ENCODE measurements around the gene CPED1. TPM values are rescaled to one million over a fixed set of nuclear protein-coding genes. Genes with fewer than 3 reads are reported as not detected.

Gene CPED1
- total RNA-seq, 1 experiment from 2014 or later, result 1.8 TPM

- H3F3A ChIP-seq (ENCODE audit: low read length, unreplicated experiment), result no peaks in the 10 kb centered on the region
- CTCF ChIA-PET, result no interaction called here
- TF ChIP-seq EZH2 (IDR thresholded peaks at IDR 0.05; ENCODE audit: low read length, unreplicated experiment) (no peak), EZH2phosphoT487 (IDR thresholded peaks at IDR 0.05; ENCODE audit: borderline replicate concordance, low read length) (no peak), CTCF (conservative IDR thresholded peaks at IDR 0.05; ENCODE audit: low read depth, low read length) (no peak)
- no peaks in the 10 kb centered on the region for H3K36me3 ChIP-seq (ENCODE audit: low read depth, low read length)
- H3K4me2 ChIP-seq (ENCODE audit: low read length), result no peak overlapping the region
- no peak overlapping the region for H3K27ac ChIP-seq (ENCODE audit: low read length)
- no peak overlapping the region for H2AFZ ChIP-seq (ENCODE audit: low read length)
- H3K79me2 ChIP-seq (ENCODE audit: low read length), result no peaks in the 10 kb centered on the region
- BruUV-seq (replicated peaks), result no TSS peak
- H3K9ac ChIP-seq (ENCODE audit: low read length), result no peak overlapping the region
- DNase-seq (no peak), ATAC-seq (no peak)
- H3K27me3 ChIP-seq (ENCODE audit: low read length), result no peaks in the 10 kb centered on the region
- H3K9me2 ChIP-seq (replicated peaks; ENCODE audit: low read length), result no peaks in the 10 kb centered on the region
- H3K9me3 ChIP-seq (ENCODE audit: low read length), result no peaks in the 10 kb centered on the region
- peaks cover 9% of the 10 kb centered on the region for H3K4me1 ChIP-seq (ENCODE audit: insufficient read depth, low read length)
- intact Hi-C loops (cut with micrococcal nuclease), result no loop called here
- H3K4me3 ChIP-seq (ENCODE audit: low read length), result no peak overlapping the region
- POLR2A ChIA-PET (ENCODE audit: unreplicated experiment), result no interaction called here
- H4K20me1 ChIP-seq (ENCODE audit: low read length), result no peaks in the 10 kb centered on the region
Observed at GRCh38 chr7:121038717-121039509, 50.4 kb downstream of the CPED1 start.

GRCh38 chr7:121039510-121039822, 51.0 kb downstream of the CPED1 start:
- intact Hi-C loops (cut with micrococcal nuclease), result no loop called here
- ChIA-PET POLR2A (ENCODE audit: unreplicated experiment) (no interaction called here), CTCF (no interaction called here)
- Histone ChIP-seq H3K9me3 (ENCODE audit: low read length) (no peaks in the 10 kb centered on the region), H3K9me2 (replicated peaks; ENCODE audit: low read length) (no peaks in the 10 kb centered on the region), H3K36me3 (ENCODE audit: low read depth, low read length) (no peaks in the 10 kb centered on the region), H4K20me1 (ENCODE audit: low read length) (no peaks in the 10 kb centered on the region), H3K4me3 (ENCODE audit: low read length) (no peak overlapping the region), H3K4me2 (ENCODE audit: low read length) (no peak overlapping the region), H3K79me2 (ENCODE audit: low read length) (no peaks in the 10 kb centered on the region), H3F3A (ENCODE audit: low read length, unreplicated experiment) (no peaks in the 10 kb centered on the region), H2AFZ (ENCODE audit: low read length) (no peak overlapping the region), H3K27me3 (ENCODE audit: low read length) (no peaks in the 10 kb centered on the region), H3K27ac (ENCODE audit: low read length) (no peak overlapping the region), H3K4me1 (ENCODE audit: insufficient read depth, low read length) (peaks cover 9% of the 10 kb centered on the region), H3K9ac (ENCODE audit: low read length) (no peak overlapping the region)
- TF ChIP-seq CTCF (conservative IDR thresholded peaks at IDR 0.05; ENCODE audit: low read depth, low read length), result no peak
- no peak for TF ChIP-seq EZH2phosphoT487 (IDR thresholded peaks at IDR 0.05; ENCODE audit: borderline replicate concordance, low read length)
- no peak for TF ChIP-seq EZH2 (IDR thresholded peaks at IDR 0.05; ENCODE audit: low read length, unreplicated experiment)
- ATAC-seq (no peak), DNase-seq (no peak)
- no TSS peak for BruUV-seq (replicated peaks)

DNA sequence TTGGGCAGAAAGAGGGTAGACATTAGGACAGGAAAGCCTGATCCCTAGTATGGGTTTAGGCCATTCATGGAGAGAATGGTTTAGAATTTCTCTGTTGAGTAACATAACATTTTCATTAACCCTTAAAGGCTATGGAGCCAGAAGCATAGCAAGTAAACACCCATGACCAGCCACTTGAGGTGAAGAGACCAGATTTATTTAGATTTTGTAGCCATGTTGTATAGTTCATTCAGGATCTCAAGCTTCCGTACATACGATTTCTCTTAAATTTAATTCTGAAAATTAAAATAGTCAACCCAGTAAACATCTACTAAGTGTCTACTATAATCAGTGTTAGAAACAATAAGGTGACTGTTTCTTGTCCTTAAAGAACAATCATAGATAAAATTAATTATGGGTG, 51.5 kb downstream of the CPED1 start:
- TF ChIP-seq EZH2 (IDR thresholded peaks at IDR 0.05; ENCODE audit: low read length, unreplicated experiment), result no peak
- no peak for TF ChIP-seq CTCF (conservative IDR thresholded peaks at IDR 0.05; ENCODE audit: low read depth, low read length)
- BruUV-seq (replicated peaks), result no TSS peak
- Histone ChIP-seq H4K20me1 (ENCODE audit: low read length) (no peaks in the 10 kb centered on the region), H3K9me2 (replicated peaks; ENCODE audit: low read length) (no peaks in the 10 kb centered on the region), H3K4me3 (ENCODE audit: low read length) (no peak overlapping the region), H3F3A (ENCODE audit: low read length, unreplicated experiment) (no peaks in the 10 kb centered on the region), H3K79me2 (ENCODE audit: low read length) (no peaks in the 10 kb centered on the region), H3K27me3 (ENCODE audit: low read length) (no peaks in the 10 kb centered on the region), H3K36me3 (ENCODE audit: low read depth, low read length) (no peaks in the 10 kb centered on the region), H3K27ac (ENCODE audit: low read length) (no peak overlapping the region), H2AFZ (ENCODE audit: low read length) (no peak overlapping the region), H3K9me3 (ENCODE audit: low read length) (no peaks in the 10 kb centered on the region), H3K4me2 (ENCODE audit: low read length) (no peak overlapping the region), H3K9ac (ENCODE audit: low read length) (no peak overlapping the region), H3K4me1 (ENCODE audit: insufficient read depth, low read length) (peaks cover 9% of the 10 kb centered on the region)
- DNase-seq, result no peak
- intact Hi-C loops (cut with micrococcal nuclease), result loop anchor here (2.0 kb wide), 1 partner anchor 17 kb away; no protein-coding TSS in a partner anchor
- POLR2A ChIA-PET (ENCODE audit: unreplicated experiment), result no interaction called here
- ATAC-seq, result no peak
- CTCF ChIA-PET, result no interaction called here

All from PC-3 (cell line).